Measurements from ENCODE around the gene PSMD2. TPM values are rescaled to one million over a fixed set of nuclear protein-coding genes. Genes with fewer than 3 reads are reported as not detected.
A peak's percentile ranks its signal among the peaks of the same experiment; 100 is the strongest.

The PSMD2 gene
- total RNA-seq, 1 donor from 2014 or later: 507 TPM

GRCh38 chr3:184325715-184326369 is 26.8 kb downstream of the PSMD2 start:
- TF ChIP-seq CTCF (IDR thresholded peaks at IDR 0.05; ENCODE audit: insufficient read depth, low read length, severe bottlenecking): no peak

GRCh38 chr3:184327171-184327570 is 28.1 kb downstream of the PSMD2 start:
- peaks cover 68% of the 10 kb centered on the region for H3K36me3 ChIP-seq (ENCODE audit: control insufficient read depth, insufficient read depth, low read length)

More at GRCh38 chr3:184325715-184326369, 26.8 kb downstream of the PSMD2 start:
- Histone ChIP-seq H3K4me3 (ENCODE audit: low read depth, low read length) (no peak overlapping the region), H3K27me3 (ENCODE audit: control insufficient read depth, insufficient read depth, low read length) (no peaks in the 10 kb centered on the region), H3K36me3 (ENCODE audit: control insufficient read depth, insufficient read depth, low read length) (peaks cover 73% of the 10 kb centered on the region)
- DNase-seq (ENCODE audit: low read depth): peak; percentile 67
- FAIRE-seq: no peak

GRCh38 chr3:184328516-184328915 is 29.5 kb downstream of the PSMD2 start:
- Histone ChIP-seq H3K4me3 (ENCODE audit: low read depth, low read length) (no peak overlapping the region), H3K27me3 (ENCODE audit: control insufficient read depth, insufficient read depth, low read length) (no peaks in the 10 kb centered on the region), H3K36me3 (ENCODE audit: control insufficient read depth, insufficient read depth, low read length) (peaks cover 63% of the 10 kb centered on the region)
- FAIRE-seq (no peak), DNase-seq (ENCODE audit: low read depth) (no peak)
- no peak for TF ChIP-seq CTCF (IDR thresholded peaks at IDR 0.05; ENCODE audit: insufficient read depth, low read length, severe bottlenecking)

More at GRCh38 chr3:184327171-184327570, 28.1 kb downstream of the PSMD2 start:
- FAIRE-seq (no peak), DNase-seq (ENCODE audit: low read depth) (no peak)
- TF ChIP-seq CTCF (IDR thresholded peaks at IDR 0.05; ENCODE audit: insufficient read depth, low read length, severe bottlenecking): no peak
- H3K27me3 ChIP-seq (ENCODE audit: control insufficient read depth, insufficient read depth, low read length): no peaks in the 10 kb centered on the region
- no peak overlapping the region for H3K4me3 ChIP-seq (ENCODE audit: low read depth, low read length)

GRCh38 chr3:184332370-184333090 is 33.5 kb downstream of the PSMD2 start:
- FAIRE-seq (peak; percentile 32), DNase-seq (ENCODE audit: low read depth) (peak; percentile 97)
- Histone ChIP-seq H3K36me3 (ENCODE audit: control insufficient read depth, insufficient read depth, low read length) (peaks cover 34% of the 10 kb centered on the region), H3K4me3 (ENCODE audit: low read depth, low read length) (no peak overlapping the region), H3K27me3 (ENCODE audit: control insufficient read depth, insufficient read depth, low read length) (no peaks in the 10 kb centered on the region)
- TF ChIP-seq CTCF (IDR thresholded peaks at IDR 0.05; ENCODE audit: insufficient read depth, low read length, severe bottlenecking): no peak

GRCh38 chr3:184333190-184333589 is 34.1 kb downstream of the PSMD2 start:
- DNase-seq (ENCODE audit: low read depth) (no peak), FAIRE-seq (no peak)
- no peak for TF ChIP-seq CTCF (IDR thresholded peaks at IDR 0.05; ENCODE audit: insufficient read depth, low read length, severe bottlenecking)
- Histone ChIP-seq H3K36me3 (ENCODE audit: control insufficient read depth, insufficient read depth, low read length) (peaks cover 30% of the 10 kb centered on the region), H3K27me3 (ENCODE audit: control insufficient read depth, insufficient read depth, low read length) (no peaks in the 10 kb centered on the region), H3K4me3 (ENCODE audit: low read depth, low read length) (no peak overlapping the region)

Data from bronchial epithelial cell (primary cell).